Measurements from ENCODE around the gene BTBD19. TPM values are rescaled to one million over a fixed set of nuclear protein-coding genes. Genes with fewer than 3 reads are reported as not detected.
"Not testable (repeated sequence)": the region's sequence is repeated elsewhere in the genome, so short reads cannot be mapped to it uniquely, and the experiment has no call there.

Gene BTBD19
- total RNA-seq, 4 donors from 2014 or later = 0.68 to 5.3 (median 4.1) TPM

- TF ChIP-seq POLR2A (IDR thresholded peaks at IDR 0.05) = no peak
- no peak for DNase-seq
- Histone ChIP-seq H3K27me3 (no peaks in the 10 kb centered on the region), H3K4me3 (no peak overlapping the region), H3K27ac (no peak overlapping the region), H3K36me3 (no peaks in the 10 kb centered on the region), H3K9me3 (no peaks in the 10 kb centered on the region), H3K4me1 (peaks cover 10 to 46% (median 12%) of the 10 kb centered on the region in 3 donors)
- intact Hi-C loops (cut with DNase I) = no loop called here
- WGBS, 2 donors = 83 to 96% methylated on average over 1 to 3 of the region's 6 CpGs
Observed at GRCh38 chr1:44822131-44822701, 13.9 kb downstream of the BTBD19 start.

- H3K4me3 ChIP-seq = no peak overlapping the region
- no peaks in the 10 kb centered on the region for H3K9me3 ChIP-seq
- intact Hi-C loops (cut with DNase I) = no loop called here
- no peak for DNase-seq
- H3K36me3 ChIP-seq = no peaks in the 10 kb centered on the region
- peaks cover 10 to 40% (median 12%) of the 10 kb centered on the region in 3 donors for H3K4me1 ChIP-seq
- no peak overlapping the region for H3K27ac ChIP-seq
- TF ChIP-seq POLR2A (IDR thresholded peaks at IDR 0.05) (no peak), CTCF (IDR thresholded peaks at IDR 0.05) (no peak)
- H3K27me3 ChIP-seq = no peaks in the 10 kb centered on the region
- 80 to 93% methylated on average over 7 of the region's 15 CpGs for WGBS, 2 donors
Observed at GRCh38 chr1:44822981-44823451, 14.7 kb downstream of the BTBD19 start.

- H3K36me3 ChIP-seq; DNase-seq; H3K9me3 ChIP-seq; H3K4me3 ChIP-seq; H3K27ac ChIP-seq; H3K27me3 ChIP-seq; intact Hi-C loops (cut with DNase I): not testable (repeated sequence)
- peaks cover 6 to 26% (median 7%) of the 10 kb centered on the region in 3 donors for H3K4me1 ChIP-seq
- 91 to 93% methylated on average over 6 of the region's 6 CpGs for WGBS, 2 donors
Observed at GRCh38 chr1:44824392-44824791, 16.1 kb downstream of the BTBD19 start.

GRCh38 chr1:44826375-44827196 is 18.3 kb downstream of the BTBD19 start:
- no peaks in the 10 kb centered on the region for H3K9me3 ChIP-seq
- peak overlapping the region in 2 of 4 donors; percentile 18 to 61 for H3K27ac ChIP-seq
- no peak for DNase-seq
- intact Hi-C loops (cut with DNase I) = no loop called here
- no peaks in the 10 kb centered on the region for H3K27me3 ChIP-seq
- TF ChIP-seq POLR2A (IDR thresholded peaks at IDR 0.05) (no peak), CTCF (IDR thresholded peaks at IDR 0.05) (no peak)
- WGBS, 2 donors = 59 to 69% methylated on average over 7 to 20 of the region's 24 CpGs
- H3K4me3 ChIP-seq = no peak overlapping the region
- H3K36me3 ChIP-seq = no peaks in the 10 kb centered on the region
- peaks cover 0 to 7% (median 0%) of the 10 kb centered on the region in 3 donors for H3K4me1 ChIP-seq

- intact Hi-C loops (cut with DNase I) = no loop called here
- WGBS, 2 donors = 76 to 77% methylated on average over 9 to 13 of the region's 28 CpGs
- Histone ChIP-seq H3K4me1 (peaks cover 0 to 7% (median 0%) of the 10 kb centered on the region in 3 donors), H3K27ac (peak overlapping the region in 1 of 4 donors; percentile 18), H3K27me3 (no peaks in the 10 kb centered on the region), H3K36me3 (no peaks in the 10 kb centered on the region), H3K9me3 (no peaks in the 10 kb centered on the region), H3K4me3 (no peak overlapping the region)
- TF ChIP-seq CTCF (IDR thresholded peaks at IDR 0.05) (no peak), POLR2A (IDR thresholded peaks at IDR 0.05) (no peak)
- DNase-seq = no peak
Observed at GRCh38 chr1:44827197-44828002, 19.1 kb downstream of the BTBD19 start.
